AG20443 (cell line): Measurements from ENCODE around the gene HMCN2.

Source experiments
- DNase-seq: peaks from one replicate; pipeline ENCODE4 v3.0.0; 2012; ENCODE audit warnings: low spot score, mixed read lengths

HMCN2 gene

GRCh38 chr9:130417602-130418001 lies 152.0 kb downstream of the HMCN2 start:
- no peak for DNase-seq

DNA sequence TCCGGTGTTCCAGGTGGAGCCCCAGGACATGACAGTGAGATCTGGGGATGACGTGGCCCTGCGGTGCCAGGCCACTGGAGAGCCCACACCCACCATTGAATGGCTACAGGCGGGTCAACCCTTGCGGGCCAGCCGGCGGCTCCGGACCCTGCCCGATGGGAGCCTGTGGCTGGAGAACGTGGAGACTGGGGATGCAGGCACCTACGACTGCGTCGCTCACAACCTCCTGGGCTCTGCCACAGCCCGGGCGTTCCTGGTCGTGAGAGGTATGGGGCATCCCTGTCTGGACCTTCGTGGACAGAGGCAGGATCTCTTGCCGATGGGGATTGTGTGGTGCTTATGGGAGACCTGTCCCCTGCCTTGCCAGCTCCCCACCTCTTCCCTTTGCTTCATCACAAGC lies 153.2 kb downstream of the HMCN2 start:
- no peak for DNase-seq

DNA sequence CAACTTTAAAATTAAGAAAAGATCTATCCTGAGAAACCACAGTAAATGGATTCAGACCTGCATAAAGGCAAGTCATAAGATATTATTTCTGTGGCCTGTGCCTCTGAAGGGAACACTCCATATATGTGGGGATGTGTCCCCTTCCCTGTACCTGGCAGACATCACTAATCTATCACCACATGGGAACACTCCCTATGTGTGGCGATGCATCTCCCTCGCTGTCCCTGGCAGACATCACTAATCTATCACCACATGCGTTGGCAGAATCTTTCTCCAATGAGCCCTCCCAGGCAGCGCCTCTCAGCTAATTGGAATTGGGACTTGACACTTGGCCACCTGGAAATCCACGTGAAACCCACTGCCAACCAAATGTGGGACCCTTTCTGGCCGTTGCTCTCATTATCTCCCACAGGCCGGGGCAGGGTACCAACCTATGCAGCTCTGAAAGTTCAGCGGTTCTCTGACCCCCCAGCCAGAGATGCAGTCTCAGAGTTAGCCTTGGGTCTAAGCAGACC lies 154.0 kb downstream of the HMCN2 start:
- DNase-seq = no peak

DNA sequence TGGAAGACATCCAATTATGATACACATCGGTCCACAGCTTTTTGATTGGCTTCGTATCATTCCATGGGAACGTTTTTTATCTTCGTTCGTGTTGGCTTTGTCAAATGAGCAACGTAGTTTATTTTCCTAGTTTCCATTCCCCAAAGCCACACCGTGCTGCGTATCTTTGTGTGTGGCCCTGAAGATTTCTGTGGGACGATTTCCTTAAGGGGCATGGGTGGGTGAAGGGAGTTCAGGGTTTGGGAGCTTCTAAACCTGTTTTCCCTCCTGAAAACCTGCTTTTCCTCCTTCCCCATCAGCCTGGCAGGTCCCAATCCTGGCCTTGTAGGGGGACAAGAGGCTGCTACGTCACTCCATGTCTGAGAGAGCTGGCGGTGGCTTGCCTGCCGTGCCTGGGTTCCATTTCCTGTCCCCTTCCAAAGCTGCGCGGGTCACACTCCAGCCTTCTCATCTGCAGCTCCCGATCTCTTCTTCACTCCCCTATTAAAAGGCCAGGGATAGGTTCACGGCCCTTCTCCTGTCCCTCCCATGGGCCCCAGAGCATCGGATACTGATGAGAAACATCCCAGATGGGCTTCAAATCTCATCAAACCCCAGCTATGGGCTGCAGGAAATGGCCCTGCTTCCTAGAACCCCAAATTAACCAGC lies 155.7 kb downstream of the HMCN2 start:
- no peak for DNase-seq

GRCh38 chr9:130421802-130422276 lies 156.3 kb downstream of the HMCN2 start:
- no peak for DNase-seq

DNA sequence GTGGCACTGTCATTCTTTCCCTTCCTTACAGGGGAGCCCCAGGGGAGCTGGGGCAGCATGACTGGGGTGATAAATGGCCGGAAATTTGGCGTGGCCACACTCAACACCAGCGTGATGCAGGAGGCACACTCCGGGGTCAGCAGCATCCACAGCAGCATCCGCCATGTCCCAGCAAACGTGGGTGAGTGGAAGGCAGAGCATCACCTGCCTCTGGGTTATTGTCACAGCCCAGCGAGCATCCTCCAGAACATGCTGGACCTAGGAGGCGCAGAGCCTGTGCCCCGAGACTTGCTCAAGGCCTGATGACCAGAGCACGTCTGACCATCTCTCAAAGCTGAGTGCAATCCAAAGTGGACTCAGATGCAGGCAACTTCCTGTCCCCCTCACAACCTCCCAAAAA lies 157.0 kb downstream of the HMCN2 start:
- DNase-seq = no peak

DNA sequence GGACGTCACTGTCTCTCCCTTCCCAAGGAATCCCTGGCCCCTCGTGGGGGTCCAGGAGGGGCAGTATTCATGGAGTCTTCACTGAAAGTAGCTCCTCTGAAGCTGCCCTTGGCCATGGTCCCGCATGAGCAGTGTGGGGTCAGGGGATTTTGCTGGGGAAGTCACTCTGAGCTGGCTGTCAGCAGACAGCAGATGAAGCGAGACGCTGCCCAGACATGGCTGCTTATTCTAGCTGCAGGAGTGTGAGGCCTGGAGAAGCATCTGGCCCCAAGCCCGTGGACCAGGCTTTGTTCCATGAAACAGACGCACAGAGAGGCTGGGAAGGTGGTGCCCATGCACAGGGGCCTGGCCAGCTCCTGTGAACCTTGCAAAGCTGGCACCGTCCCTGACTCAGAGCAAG lies 157.7 kb downstream of the HMCN2 start:
- no peak for DNase-seq

- no peak for DNase-seq
Observed at GRCh38 chr9:130424595-130425454, 159.3 kb downstream of the HMCN2 start.

GRCh38 chr9:130425741-130426466 lies 160.3 kb downstream of the HMCN2 start:
- DNase-seq = no peak

GRCh38 chr9:130426467-130426773 lies 160.9 kb downstream of the HMCN2 start:
- no peak for DNase-seq

DNA sequence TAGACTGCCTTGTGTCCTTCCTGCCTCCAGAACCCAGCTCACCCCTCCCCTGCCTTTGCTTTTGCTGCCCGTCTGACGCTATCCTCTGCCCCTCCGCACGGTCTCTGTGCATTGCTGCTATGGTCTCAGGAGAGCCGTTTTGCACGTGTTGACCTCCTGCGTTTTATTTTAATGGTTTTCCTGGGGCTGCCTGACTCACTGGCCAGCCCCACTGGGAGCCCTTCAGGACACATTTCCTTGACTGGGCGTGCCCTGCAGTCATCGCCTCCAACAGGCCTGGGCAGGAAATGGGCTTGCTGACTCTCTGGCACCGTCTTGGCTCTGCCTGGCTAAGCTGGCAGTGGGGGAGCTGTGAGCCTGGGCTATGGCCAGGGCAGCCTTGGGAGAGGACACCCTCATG lies 161.3 kb downstream of the HMCN2 start:
- peak; percentile 88 for DNase-seq

DNA sequence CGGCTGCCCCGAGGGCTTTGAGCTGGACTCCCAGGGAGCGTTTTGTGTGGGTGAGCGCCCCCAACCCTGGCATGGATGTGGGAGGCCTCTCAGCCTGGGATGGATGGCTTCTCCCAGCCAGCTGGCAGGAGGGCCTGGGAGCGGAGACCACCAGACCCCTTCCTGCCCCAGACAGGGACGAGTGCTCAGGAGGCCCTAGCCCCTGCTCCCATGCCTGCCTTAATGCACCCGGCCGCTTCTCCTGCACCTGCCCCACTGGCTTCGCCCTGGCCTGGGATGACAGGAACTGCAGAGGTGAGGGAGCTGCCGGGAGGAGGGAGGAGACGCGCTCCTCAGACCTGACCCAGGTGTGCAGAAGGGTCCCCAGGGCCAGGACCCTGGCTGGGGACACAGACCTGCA lies 161.8 kb downstream of the HMCN2 start:
- no peak for DNase-seq

DNA sequence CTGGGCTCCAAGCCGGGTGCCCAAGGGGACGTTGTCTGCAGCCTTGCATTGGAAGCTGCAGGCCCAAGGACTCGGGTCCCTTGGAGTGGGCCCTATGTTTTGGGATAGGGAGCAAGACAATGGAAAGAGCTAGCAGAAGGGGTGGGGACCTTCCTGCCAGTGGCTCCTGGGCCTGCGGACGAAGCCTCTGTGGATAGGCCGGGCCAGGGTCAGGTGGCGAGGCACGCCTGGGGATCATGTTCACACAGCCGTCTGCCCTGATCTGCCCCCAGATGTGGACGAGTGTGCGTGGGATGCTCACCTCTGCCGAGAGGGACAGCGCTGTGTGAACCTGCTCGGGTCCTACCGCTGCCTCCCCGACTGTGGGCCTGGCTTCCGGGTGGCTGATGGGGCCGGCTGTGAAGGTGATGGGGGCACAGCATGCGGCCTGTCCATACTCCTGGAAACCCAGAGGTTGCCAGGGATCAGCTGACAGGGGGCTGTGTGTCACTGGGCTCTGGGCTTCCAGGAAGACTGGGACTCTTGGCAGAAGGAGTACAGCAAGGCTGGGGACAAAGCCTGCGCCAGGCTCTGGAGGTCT lies 162.6 kb downstream of the HMCN2 start:
- DNase-seq = no peak

DNA sequence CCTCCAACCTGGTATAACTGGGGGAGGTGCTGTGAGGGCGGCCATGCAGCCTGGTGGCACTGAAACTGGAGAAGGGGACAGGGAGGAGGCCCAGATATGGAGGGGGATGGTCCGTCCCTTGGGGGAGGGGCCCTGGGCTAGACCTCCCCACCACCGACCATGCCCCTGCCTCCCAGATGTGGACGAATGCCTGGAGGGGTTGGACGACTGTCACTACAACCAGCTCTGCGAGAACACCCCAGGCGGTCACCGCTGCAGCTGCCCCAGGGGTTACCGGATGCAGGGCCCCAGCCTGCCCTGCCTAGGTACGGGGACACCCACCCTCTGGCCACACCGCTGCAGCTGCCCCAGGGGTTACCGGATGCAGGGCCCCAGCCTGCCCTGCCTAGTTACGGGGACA lies 163.8 kb downstream of the HMCN2 start:
- DNase-seq = no peak

DNA sequence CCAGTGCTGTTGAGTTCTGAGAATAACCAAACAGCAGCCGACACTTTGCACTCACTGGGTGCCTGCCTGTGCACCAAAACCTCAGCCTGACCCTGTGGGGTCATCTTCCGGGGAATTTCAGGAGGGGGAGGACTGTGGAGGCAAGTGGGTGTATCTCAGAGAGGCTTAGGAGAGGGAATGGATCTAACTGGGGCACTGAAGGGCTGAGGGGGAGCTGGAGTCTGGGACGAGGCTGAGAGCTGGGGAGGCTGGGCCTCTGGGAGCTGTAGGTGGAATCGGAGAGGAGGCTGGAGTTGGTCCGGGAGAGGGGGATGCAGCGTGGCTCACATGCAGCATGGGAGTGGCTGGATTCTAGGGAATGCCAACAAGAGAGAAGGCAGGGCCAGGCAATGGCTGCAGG lies 164.3 kb downstream of the HMCN2 start:
- DNase-seq = no peak

DNA sequence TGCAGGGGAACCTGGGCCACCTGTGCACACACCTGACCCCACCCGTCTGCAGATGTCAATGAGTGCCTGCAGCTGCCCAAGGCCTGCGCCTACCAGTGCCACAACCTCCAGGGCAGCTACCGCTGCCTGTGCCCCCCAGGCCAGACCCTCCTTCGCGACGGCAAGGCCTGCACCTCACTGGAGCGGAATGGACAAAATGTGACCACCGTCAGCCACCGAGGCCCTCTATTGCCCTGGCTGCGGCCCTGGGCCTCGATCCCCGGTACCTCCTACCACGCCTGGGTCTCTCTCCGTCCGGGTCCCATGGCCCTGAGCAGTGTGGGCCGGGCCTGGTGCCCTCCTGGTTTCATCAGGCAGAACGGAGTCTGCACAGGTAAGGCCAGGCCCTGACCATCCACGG lies 164.7 kb downstream of the HMCN2 start:
- no peak for DNase-seq

DNA sequence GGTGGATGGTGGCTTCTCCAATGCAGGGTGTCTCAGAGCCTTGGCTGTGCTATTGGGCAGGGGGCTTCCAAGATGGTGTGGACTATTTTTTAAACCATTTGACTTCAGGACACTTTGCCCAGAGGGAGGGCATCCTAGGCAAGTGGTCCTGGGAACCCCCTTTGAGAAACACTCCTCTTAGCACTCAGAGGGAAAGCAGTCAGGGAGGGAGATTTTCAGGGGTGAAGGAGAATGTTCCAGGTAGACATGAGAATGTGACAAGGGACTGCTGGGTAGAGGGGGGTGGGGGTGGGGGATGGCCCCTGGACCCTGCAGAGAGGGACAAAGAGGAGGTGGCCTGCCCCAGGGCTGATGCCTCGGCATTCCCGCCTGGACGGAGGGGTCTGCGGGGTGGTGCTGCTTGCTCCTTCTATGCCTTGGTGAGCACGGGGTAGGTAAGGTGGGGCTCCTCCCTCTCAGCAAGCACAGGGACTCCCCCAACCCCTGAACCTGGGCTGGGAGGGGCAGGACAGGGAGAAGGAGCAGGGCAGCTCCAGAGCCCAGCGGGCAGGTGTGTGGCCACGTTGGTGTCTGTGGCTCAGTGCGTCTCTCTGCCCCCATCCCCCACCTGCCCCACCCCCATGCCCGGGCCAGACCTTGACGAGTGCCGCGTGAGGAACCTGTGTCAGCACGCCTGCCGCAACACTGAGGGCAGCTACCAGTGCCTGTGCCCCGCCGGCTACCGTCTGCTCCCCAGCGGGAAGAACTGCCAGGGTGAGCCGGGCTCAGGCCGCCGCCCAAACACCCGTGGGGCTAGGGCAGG lies 165.4 kb downstream of the HMCN2 start:
- no peak for DNase-seq

GRCh38 chr9:130431536-130432303 lies 166.2 kb downstream of the HMCN2 start:
- no peak for DNase-seq

GRCh38 chr9:130432362-130432761 lies 166.8 kb downstream of the HMCN2 start:
- no peak for DNase-seq

- DNase-seq = no peak
Observed at GRCh38 chr9:130432796-130433167, 167.2 kb downstream of the HMCN2 start.
